Keratinocyte (primary cell): ENCODE measurements around the gene IFNGR1. TPM values are rescaled to one million over a fixed set of nuclear protein-coding genes. Genes with fewer than 3 reads are reported as not detected.

ENCODE experiments used
- DNase-seq: peaks from one replicate; pipeline ENCODE4 v3.0.0-alpha.2; 2011; ENCODE audit warnings: low read depth, missing footprints, low spot score
- FAIRE-seq: peaks from 2 replicates; lab custom pipeline; 2011; peaks lifted over from hg19 to GRCh38; lab: Jason Lieb, UNC
- H2AFZ ChIP-seq: 2 replicates; pipeline ENCODE4 v1.6.0; 2012; ENCODE audit warnings: low read length, control low read depth, inconsistent platforms; ENCODE audit not compliant: control insufficient read depth
- H3K27ac ChIP-seq: 2 replicates; pipeline ENCODE4 v1.5.1; 2011; ENCODE audit warnings: low read length; ENCODE audit not compliant: control insufficient read depth, insufficient read depth
- H3K27me3 ChIP-seq: 3 replicates; pipeline ENCODE4 v1.6.0; 2011; ENCODE audit warnings: low read length; ENCODE audit not compliant: control insufficient read depth, insufficient read depth; ENCODE audit errors: extremely low read depth
- H3K36me3 ChIP-seq, 2 experiments: 2 replicates in 1 of 2; 3 replicates in 1 of 2; pipeline ENCODE4 v1.5.1; 2011; ENCODE audit warnings: low read length in 2 of 2, mild to moderate bottlenecking in 1 of 2; ENCODE audit not compliant: control insufficient read depth in 2 of 2, insufficient read depth in 2 of 2; ENCODE audit errors: extremely low read depth in 1 of 2
- H3K4me1 ChIP-seq: 3 replicates; pipeline ENCODE4 v1.5.1; 2011; ENCODE audit warnings: low read length; ENCODE audit not compliant: control insufficient read depth, insufficient read depth; ENCODE audit errors: extremely low read depth
- H3K4me2 ChIP-seq: 3 replicates; pipeline ENCODE4 v1.6.0; 2011; ENCODE audit warnings: low read depth, low read length; ENCODE audit not compliant: control insufficient read depth, insufficient read depth; ENCODE audit errors: extremely low read depth
- H3K4me3 ChIP-seq, 3 experiments: fragments of 200-600 bp in 1 of 3; sonication (generic) in 1 of 3; 2 replicates in 2 of 3; 3 replicates in 1 of 3; pipeline ENCODE4 v1.5.1; 2011 to 2016; ENCODE audit warnings: low read length in 3 of 3, mild to moderate bottlenecking in 3 of 3, control low read depth in 2 of 3, inconsistent platforms in 1 of 3, low read depth in 1 of 3, mixed read lengths in 1 of 3, mixed run types in 1 of 3, moderate library complexity in 1 of 3; ENCODE audit not compliant: control insufficient read depth in 2 of 3, insufficient read depth in 2 of 3; ENCODE audit errors: extremely low read depth in 1 of 3
- H3K79me2 ChIP-seq: 2 replicates; pipeline ENCODE4 v1.6.0; 2012; ENCODE audit warnings: low read length; ENCODE audit not compliant: control insufficient read depth, insufficient read depth
- H3K9ac ChIP-seq: 3 replicates; pipeline ENCODE4 v1.6.0; 2011; ENCODE audit warnings: low read length; ENCODE audit not compliant: control insufficient read depth, insufficient read depth; ENCODE audit errors: extremely low read depth
- H3K9me1 ChIP-seq: 3 replicates; pipeline ENCODE4 v1.6.0; 2011; ENCODE audit warnings: low read length; ENCODE audit not compliant: control insufficient read depth, insufficient read depth; ENCODE audit errors: extremely low read depth
- H3K9me3 ChIP-seq: 2 replicates; pipeline ENCODE4 v1.5.1; 2012; ENCODE audit warnings: low read depth, low read length; ENCODE audit not compliant: control insufficient read depth
- H4K20me1 ChIP-seq: 3 replicates; pipeline ENCODE4 v1.6.0; 2011; ENCODE audit warnings: low read length; ENCODE audit not compliant: control insufficient read depth, insufficient read depth; ENCODE audit errors: extremely low read depth
- CTCF ChIP-seq, 3 experiments: IDR thresholded peaks in 1 of 3; conservative IDR thresholded peaks in 1 of 3; optimal IDR thresholded peaks in 1 of 3; 2 replicates in 2 of 3; 3 replicates in 1 of 3; pipeline versions ENCODE3 to v1.5.1; 2011; ENCODE audit warnings: low read length in 3 of 3, mild to moderate bottlenecking in 3 of 3, moderate library complexity in 2 of 3, control low read depth in 1 of 3, inconsistent platforms in 1 of 3; ENCODE audit not compliant: insufficient read depth in 2 of 3; ENCODE audit errors: extremely low read depth in 1 of 3
- EZH2 ChIP-seq: IDR thresholded peaks from one replicate; pipeline ENCODE4 v1.6.1; 2012; ENCODE audit warnings: inconsistent platforms, mild to moderate bottlenecking, low read length, moderate library complexity
- dilution Hi-C: fragments of 300-500 bp; cut with MboI; formaldehyde crosslinking; loops from one replicate; pipeline ENCODE4 v1.7.0; 2020; ENCODE audit warnings: low sequenced_read_pairs; ENCODE audit not compliant: extremely low pct_ligation_motif_present
- polyA plus RNA-seq, 5 experiments: library from polyadenylated mRNA; depleted of rRNA in 3 of 5; stranded (reverse) in 3 of 5; stranded (forward) in 1 of 5; unstranded in 1 of 5; fragments of >200 nt; gene quantifications; 1 replicate in 1 of 5; 2 replicates in 3 of 5; 3 replicates in 1 of 5; pipeline versions ENCODE4 v1.2.1 to v1.2.3, GENCODE V29; 2011 to 2012; ENCODE audit warnings: missing spikeins in 2 of 5, low read depth in 1 of 5, low replicate concordance in 1 of 5

IFNGR1 gene
- polyA plus RNA-seq, 1 donor (not counting 4 experiments of a cell fraction or from before 2014, with no cell fraction given) = 109 TPM

- no peaks in the 10 kb centered on the region for H4K20me1 ChIP-seq
- H3K27ac ChIP-seq = no peak overlapping the region
- no peak for DNase-seq
- H3K4me1 ChIP-seq = no peaks in the 10 kb centered on the region
- H2AFZ ChIP-seq = no peak overlapping the region
- dilution Hi-C loops = no loop called here
- no peak overlapping the region for H3K9ac ChIP-seq
- H3K79me2 ChIP-seq = no peaks in the 10 kb centered on the region
- FAIRE-seq = no peak
- no peaks in the 10 kb centered on the region for H3K27me3 ChIP-seq
- H3K4me2 ChIP-seq = no peak overlapping the region
- no peaks in the 10 kb centered on the region for H3K9me1 ChIP-seq
- TF ChIP-seq CTCF (optimal IDR thresholded peaks at IDR 0.05 in 1 of 3, IDR thresholded peaks at IDR 0.05 in 1 of 3, conservative IDR thresholded peaks at IDR 0.05 in 1 of 3; ENCODE audit: extremely low read depth in 1 of 3, insufficient read depth in 2 of 3, low read length in 3 of 3) (no peak), EZH2 (no peak)
- H3K9me3 ChIP-seq = no peaks in the 10 kb centered on the region
- H3K36me3 ChIP-seq = no peaks in the 10 kb centered on the region
- no peak overlapping the region for H3K4me3 ChIP-seq
These were observed 8.7 kb upstream of the IFNGR1 start for GRCh38 chr6:137227871-137228302.

DNA sequence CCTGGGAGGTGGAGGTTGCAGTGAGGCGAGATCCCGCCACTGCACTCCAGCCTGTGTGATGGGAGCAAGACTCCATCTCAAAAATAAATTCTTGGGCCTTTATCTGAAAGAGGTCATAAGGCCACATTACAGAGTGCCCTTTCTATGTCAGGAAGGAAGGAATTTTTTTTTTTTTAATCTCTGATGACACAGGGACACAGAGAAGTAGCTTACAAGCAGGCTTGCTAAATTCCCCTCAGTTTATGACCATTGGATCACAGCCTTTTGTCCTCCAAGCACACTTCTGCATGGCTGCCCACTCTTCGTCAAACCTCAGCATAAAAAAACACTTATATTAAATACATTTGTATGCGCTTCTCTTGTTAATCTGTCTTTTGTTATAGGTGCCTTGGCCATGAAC lies 7.5 kb upstream of the IFNGR1 start:
- Histone ChIP-seq H3K9me1 (no peaks in the 10 kb centered on the region), H3K4me2 (no peak overlapping the region), H3K27me3 (no peaks in the 10 kb centered on the region), H3K9ac (no peak overlapping the region), H3K36me3 (no peaks in the 10 kb centered on the region), H3K79me2 (no peaks in the 10 kb centered on the region), H2AFZ (no peak overlapping the region), H4K20me1 (no peaks in the 10 kb centered on the region), H3K27ac (no peak overlapping the region), H3K4me3 (no peak overlapping the region), H3K9me3 (no peaks in the 10 kb centered on the region), H3K4me1 (no peaks in the 10 kb centered on the region)
- FAIRE-seq (no peak), DNase-seq (no peak)
- dilution Hi-C loops = no loop called here
- TF ChIP-seq CTCF (optimal IDR thresholded peaks at IDR 0.05 in 1 of 3, IDR thresholded peaks at IDR 0.05 in 1 of 3, conservative IDR thresholded peaks at IDR 0.05 in 1 of 3; ENCODE audit: extremely low read depth in 1 of 3, insufficient read depth in 2 of 3, low read length in 3 of 3) (no peak), EZH2 (no peak)
